Progenitor cell of endocrine pancreas (in vitro differentiated cells): ENCODE data around the gene COQ9. TPM values are rescaled to one million over a fixed set of nuclear protein-coding genes. Genes with fewer than 3 reads are reported as not detected.
"Not testable (repeated sequence)": the region's sequence is repeated elsewhere in the genome, so short reads cannot be mapped to it uniquely, and the experiment has no call there.

Experiments
- DNase-seq: peaks from one replicate; pipeline ENCODE4 v3.0.0; 2021; ENCODE audit warnings: low spot score; ENCODE audit not compliant: unreplicated experiment
- H3K27ac Mint-ChIP-seq: 2 replicates; pipeline ENCODE4 v1.8.0; 2021; ENCODE audit warnings: mild to moderate bottlenecking, moderate library complexity, mixed read lengths
- H3K27me3 Mint-ChIP-seq: 2 replicates; pipeline ENCODE4 v1.8.0; 2021; ENCODE audit warnings: mixed read lengths
- H3K36me3 Mint-ChIP-seq: 2 replicates; pipeline ENCODE4 v1.8.0; 2022; ENCODE audit warnings: mixed read lengths; ENCODE audit not compliant: insufficient read depth
- H3K4me1 Mint-ChIP-seq: 2 replicates; pipeline ENCODE4 v1.8.0; 2021; ENCODE audit warnings: low read depth, mixed read lengths
- H3K4me3 Mint-ChIP-seq: 2 replicates; pipeline ENCODE4 v1.8.0; 2021; ENCODE audit warnings: low read depth, mild to moderate bottlenecking, moderate library complexity, mixed read lengths
- H3K9me3 Mint-ChIP-seq: 2 replicates; pipeline ENCODE4 v1.8.0; 2021; ENCODE audit warnings: low read depth, mixed read lengths
- CTCF ChIP-seq: fragments of 200-600 bp; sonication (generic); IDR thresholded peaks from one replicate; pipeline ENCODE4 v1.5.0; 2021; ENCODE audit warnings: antibody characterized with exemption, mild to moderate bottlenecking; ENCODE audit not compliant: unreplicated experiment
- long read RNA-seq: library from polyadenylated mRNA; unstranded; transcript quantifications from one replicate; pipeline ENCODE4 v2.0.0, GENCODE V29; 2020
- total RNA-seq: library from RNA; stranded (reverse); gene quantifications from 2 replicates; pipeline ENCODE4 v1.2.1, GENCODE V29; 2021

COQ9 gene
- total RNA-seq = 70.2 and 74.5 TPM in 2 replicates
- long read RNA-seq, transcript COQ9-201 (9 exons, 1,677 nt) = major isoform, 154 of 253 reads
- long read RNA-seq, transcript COQ9-209 (3 exons, 1,827 nt) = minor isoform, 8 of 253 reads
- long read RNA-seq, transcript COQ9-215 (5 exons, 1,027 nt) = minor isoform, 18 of 253 reads
- long read RNA-seq, partial matches to known transcripts = 12 of 253 reads
- long read RNA-seq, other reads (novel, unspliced or antisense) = 53 of 253 reads

- no peak for TF ChIP-seq CTCF
- Mint-ChIP-seq H3K4me1 (peaks cover 14% of the 10 kb centered on the region), H3K27ac (peak within 1 kb of the TSS; percentile 96), H3K9me3 (no peaks in the 10 kb centered on the region), H3K36me3 (peaks cover 7% of the 10 kb centered on the region), H3K4me3 (peak within 1 kb of the TSS; percentile 89), H3K27me3 (no peaks in the 10 kb centered on the region)
- DNase-seq = peak; percentile 85
Observed at GRCh38 chr16:57447186-57447962, at the start of gene COQ9, which contains the start of gene CIAPIN1. Gene COQ9 (plus strand): TSS chr16:57447479. CDS start chr16:57447506, 27 bp downstream. Gene CIAPIN1 (minus strand): TSS chr16:57447385. CDS start chr16:57440928, 6,457 bp downstream.

DNA sequence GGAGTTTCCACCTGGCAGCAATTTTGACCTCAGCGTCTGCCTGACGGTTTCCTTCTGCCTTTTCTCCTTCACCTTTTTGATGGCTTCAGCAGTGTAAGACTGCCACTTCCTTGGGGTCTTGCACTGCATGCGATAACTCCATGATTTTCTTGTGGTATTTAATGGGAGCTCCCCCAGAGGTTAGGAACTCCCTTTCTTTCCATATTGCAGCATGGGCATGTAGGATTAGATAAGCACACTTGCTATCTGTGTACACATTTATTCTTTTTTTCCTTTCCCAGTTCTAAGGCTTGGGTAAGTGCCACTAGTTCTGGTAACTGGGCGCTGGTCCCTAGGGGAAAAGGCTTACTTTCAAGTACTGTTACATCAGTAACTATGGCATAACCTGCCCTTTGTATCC is 49.8 kb upstream of the COQ9 start:
- not testable (repeated sequence) for DNase-seq, H3K9me3 Mint-ChIP-seq, H3K36me3 Mint-ChIP-seq, H3K27ac Mint-ChIP-seq, H3K4me3 Mint-ChIP-seq, H3K4me1 Mint-ChIP-seq, H3K27me3 Mint-ChIP-seq

GRCh38 chr16:57401943-57402640 is 45.2 kb upstream of the COQ9 start:
- H3K27ac Mint-ChIP-seq = no peak overlapping the region
- H3K4me1 Mint-ChIP-seq = no peaks in the 10 kb centered on the region
- H3K36me3 Mint-ChIP-seq = no peaks in the 10 kb centered on the region
- H3K27me3 Mint-ChIP-seq = peaks cover 17% of the 10 kb centered on the region
- H3K4me3 Mint-ChIP-seq = no peak overlapping the region
- DNase-seq = no peak
- no peak for TF ChIP-seq CTCF
- no peaks in the 10 kb centered on the region for H3K9me3 Mint-ChIP-seq

- DNase-seq = no peak
- no peak for TF ChIP-seq CTCF
- H3K4me3 Mint-ChIP-seq = no peak within 1 kb of the TSS
- H3K9me3 Mint-ChIP-seq = no peaks in the 10 kb centered on the region
- H3K27me3 Mint-ChIP-seq = peaks cover 22% of the 10 kb centered on the region
- no peak within 1 kb of the TSS for H3K27ac Mint-ChIP-seq
- no peaks in the 10 kb centered on the region for H3K36me3 Mint-ChIP-seq
- H3K4me1 Mint-ChIP-seq = no peaks in the 10 kb centered on the region
Observed at GRCh38 chr16:57403965-57404817, 43.1 kb upstream of the COQ9 start, which contains the start of gene CCL17. Gene CCL17 (plus strand): TSS chr16:57404767. CDS start chr16:57413933, 9,166 bp downstream.

GRCh38 chr16:57405097-57405496 is 42.2 kb upstream of the COQ9 start:
- Mint-ChIP-seq H3K9me3 (no peaks in the 10 kb centered on the region), H3K4me1 (no peaks in the 10 kb centered on the region), H3K27ac (no peak overlapping the region), H3K36me3 (no peaks in the 10 kb centered on the region), H3K27me3 (peaks cover 25% of the 10 kb centered on the region), H3K4me3 (no peak overlapping the region)
- TF ChIP-seq CTCF = no peak
- no peak for DNase-seq
